A172 (cell line): ENCODE results near the gene ART4. TPM values are rescaled to one million over a fixed set of nuclear protein-coding genes. Genes with fewer than 3 reads are reported as not detected.
A peak's percentile ranks its signal among the peaks of the same experiment; 100 is the strongest.

Source experiments
- DNase-seq: peaks from one replicate; pipeline ENCODE4 v3.0.0-alpha.2; 2015; ENCODE audit warnings: low spot score
- total RNA-seq: library from RNA; depleted of rRNA; stranded (reverse); fragments of >200 nt; shearing (Covaris generic); gene quantifications from 2 replicates; pipeline ENCODE4 v1.2.3, GENCODE V29; 2014

Gene ART4
- total RNA-seq, 1 experiment from 2014 or later, result not detected

- no peak for DNase-seq
These were observed 9.6 kb upstream of the ART4 start for GRCh38 chr12:14852880-14853279.

GRCh38 chr12:14850929-14851663 lies 7.8 kb upstream of the ART4 start:
- no peak for DNase-seq

GRCh38 chr12:14849661-14850060 lies 6.3 kb upstream of the ART4 start:
- DNase-seq, result no peak

GRCh38 chr12:14846876-14847580 lies 3.7 kb upstream of the ART4 start:
- DNase-seq, result no peak

GRCh38 chr12:14846042-14846587 lies 2.8 kb upstream of the ART4 start:
- no peak for DNase-seq

- peak; percentile 44 for DNase-seq
These were observed 2.0 kb upstream of the ART4 start for GRCh38 chr12:14845350-14845750.

GRCh38 chr12:14844401-14844800 lies 1.1 kb upstream of the ART4 start:
- no peak for DNase-seq

- DNase-seq, result no peak
These were observed 1.0 kb downstream of the ART4 start for GRCh38 chr12:14842315-14842714.

- peak; percentile 73 for DNase-seq
These were observed 1.6 kb downstream of the ART4 start for GRCh38 chr12:14841761-14842160.

- DNase-seq, result no peak
These were observed 2.7 kb downstream of the ART4 start for GRCh38 chr12:14840616-14841015.

- no peak for DNase-seq
These were observed 4.1 kb downstream of the ART4 start for GRCh38 chr12:14839262-14839661.

- DNase-seq, result peak; percentile 80
These were observed 6.8 kb downstream of the ART4 start for GRCh38 chr12:14836336-14837210.

- DNase-seq, result no peak
These were observed 8.8 kb downstream of the ART4 start for GRCh38 chr12:14834509-14834908.

- DNase-seq, result peak; percentile 46
These were observed 9.4 kb downstream of the ART4 start for GRCh38 chr12:14833952-14834351.

- no peak for DNase-seq
These were observed 10.0 kb downstream of the ART4 start for GRCh38 chr12:14833336-14833735.

- DNase-seq, result no peak
These were observed 14.4 kb downstream of the ART4 start for GRCh38 chr12:14828892-14829291.

GRCh38 chr12:14827043-14827442 lies 16.3 kb downstream of the ART4 start:
- no peak for DNase-seq

- no peak for DNase-seq
These were observed 16.8 kb downstream of the ART4 start for GRCh38 chr12:14826491-14826890.

GRCh38 chr12:14825256-14825655 lies 18.1 kb downstream of the ART4 start:
- no peak for DNase-seq

GRCh38 chr12:14824012-14824634 lies 19.2 kb downstream of the ART4 start:
- no peak for DNase-seq

- no peak for DNase-seq
These were observed 29.3 kb downstream of the ART4 start, which contains the start of gene SMCO3 for GRCh38 chr12:14814014-14814413. SMCO3 (minus strand) TSS chr12:14814182; CDS start chr12:14806680, 7,502 bp downstream.
